ENCODE data around the gene TMEM151B.

GRCh38 chr6:44353336-44353735, 83.1 kb downstream of the TMEM151B start:
- no peak for TF ChIP-seq EZH2phosphoT487 (IDR thresholded peaks at IDR 0.05; ENCODE audit: borderline replicate concordance)
- TF ChIP-seq, protein P1, sequence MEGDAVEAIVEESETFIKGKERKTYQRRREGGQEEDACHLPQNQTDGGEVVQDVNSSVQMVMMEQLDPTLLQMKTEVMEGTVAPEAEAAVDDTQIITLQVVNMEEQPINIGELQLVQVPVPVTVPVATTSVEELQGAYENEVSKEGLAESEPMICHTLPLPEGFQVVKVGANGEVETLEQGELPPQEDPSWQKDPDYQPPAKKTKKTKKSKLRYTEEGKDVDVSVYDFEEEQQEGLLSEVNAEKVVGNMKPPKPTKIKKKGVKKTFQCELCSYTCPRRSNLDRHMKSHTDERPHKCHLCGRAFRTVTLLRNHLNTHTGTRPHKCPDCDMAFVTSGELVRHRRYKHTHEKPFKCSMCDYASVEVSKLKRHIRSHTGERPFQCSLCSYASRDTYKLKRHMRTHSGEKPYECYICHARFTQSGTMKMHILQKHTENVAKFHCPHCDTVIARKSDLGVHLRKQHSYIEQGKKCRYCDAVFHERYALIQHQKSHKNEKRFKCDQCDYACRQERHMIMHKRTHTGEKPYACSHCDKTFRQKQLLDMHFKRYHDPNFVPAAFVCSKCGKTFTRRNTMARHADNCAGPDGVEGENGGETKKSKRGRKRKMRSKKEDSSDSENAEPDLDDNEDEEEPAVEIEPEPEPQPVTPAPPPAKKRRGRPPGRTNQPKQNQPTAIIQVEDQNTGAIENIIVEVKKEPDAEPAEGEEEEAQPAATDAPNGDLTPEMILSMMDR (conservative IDR thresholded peaks at IDR 0.05; ENCODE audit: low read length), result no peak

Measured in Loucy (cell line).